IMR-90 (cell line): ENCODE data around the gene FFAR1.

Source experiments
- CTCF ChIP-seq: conservative IDR thresholded peaks from 2 replicates; pipeline ENCODE4 v1.5.1; 2012; ENCODE audit warnings: mild to moderate bottlenecking, low read depth, low read length, improper control_type of control experiment
- MXI1 ChIP-seq: IDR thresholded peaks from 2 replicates; pipeline ENCODE4 v1.6.1; 2012; ENCODE audit warnings: low read depth, mild to moderate bottlenecking, low read length, moderate library complexity, borderline replicate concordance
- POLR2A ChIP-seq: IDR thresholded peaks from 2 replicates; pipeline ENCODE4 v1.6.1; 2012; ENCODE audit warnings: mild to moderate bottlenecking, low read depth, low read length
- RCOR1 ChIP-seq: IDR thresholded peaks from 2 replicates; pipeline ENCODE4 v1.6.1; 2012; ENCODE audit warnings: mild to moderate bottlenecking, low read length, improper control_type of control experiment; ENCODE audit not compliant: insufficient replicate concordance
- RFX5 ChIP-seq: IDR thresholded peaks from 2 replicates; pipeline ENCODE4 v1.8.0; 2012; ENCODE audit warnings: low read depth, mild to moderate bottlenecking, low read length, moderate library complexity

- TF ChIP-seq RFX5 (no peak), CTCF (no peak), MXI1 (no peak), RCOR1 (no peak), POLR2A (no peak)
Measured at GRCh38 chr19:35318679-35319448, 28.8 kb upstream of the FFAR1 start.
